ENCODE measurements around the gene SECISBP2.
A peak's percentile ranks its signal among the peaks of the same experiment; 100 is the strongest.
"Not testable (repeated sequence)": the region's sequence is repeated elsewhere in the genome, so short reads cannot be mapped to it uniquely, and the experiment has no call there.

SECISBP2 gene

GRCh38 chr9:89318123-89319014 lies at the start of gene SECISBP2:
Gene SECISBP2, plus strand, starts transcription at chr9:89318500. Its CDS starts 77 bp downstream, at chr9:89318577.
- DNase-seq: peak; percentile 86

GRCh38 chr9:89273528-89274279 lies 44.6 kb upstream of the SECISBP2 start:
- DNase-seq: no peak

- no peak for DNase-seq
Observed at GRCh38 chr9:89274838-89275237, 43.5 kb upstream of the SECISBP2 start.

GRCh38 chr9:89276040-89276439 lies 42.3 kb upstream of the SECISBP2 start:
- not testable (repeated sequence) for DNase-seq

- no peak for DNase-seq
Observed at GRCh38 chr9:89277043-89277442, 41.3 kb upstream of the SECISBP2 start.

GRCh38 chr9:89277454-89277853 lies 40.8 kb upstream of the SECISBP2 start:
- DNase-seq: no peak

- no peak for DNase-seq
Observed at GRCh38 chr9:89278551-89278950, 39.7 kb upstream of the SECISBP2 start.

GRCh38 chr9:89278997-89279739 lies 39.1 kb upstream of the SECISBP2 start:
- no peak for DNase-seq

GRCh38 chr9:89281106-89281505 lies 37.2 kb upstream of the SECISBP2 start:
- no peak for DNase-seq

- not testable (repeated sequence) for DNase-seq
Observed at GRCh38 chr9:89282248-89282968, 35.9 kb upstream of the SECISBP2 start.

GRCh38 chr9:89284076-89284475 lies 34.2 kb upstream of the SECISBP2 start:
- no peak for DNase-seq

GRCh38 chr9:89291741-89292140 lies 26.6 kb upstream of the SECISBP2 start:
- DNase-seq: no peak

- no peak for DNase-seq
Observed at GRCh38 chr9:89293014-89293413, 25.3 kb upstream of the SECISBP2 start.

- no peak for DNase-seq
Observed at GRCh38 chr9:89295400-89295799, 22.9 kb upstream of the SECISBP2 start.

- DNase-seq: not testable (repeated sequence)
Observed at GRCh38 chr9:89301996-89302395, 16.3 kb upstream of the SECISBP2 start.

- DNase-seq: no peak
Observed at GRCh38 chr9:89304020-89304833, 14.1 kb upstream of the SECISBP2 start.

- DNase-seq: no peak
Observed at GRCh38 chr9:89304834-89305188, 13.5 kb upstream of the SECISBP2 start.

- DNase-seq: no peak
Observed at GRCh38 chr9:89305868-89306267, 12.4 kb upstream of the SECISBP2 start.

GRCh38 chr9:89309166-89309565 lies 9.1 kb upstream of the SECISBP2 start:
- DNase-seq: no peak

GRCh38 chr9:89309608-89310474 lies 8.5 kb upstream of the SECISBP2 start:
- no peak for DNase-seq
